Glutamatergic neuron (in vitro differentiated cells): ENCODE results near the gene CKS1B. TPM values are rescaled to one million over a fixed set of nuclear protein-coding genes. Genes with fewer than 3 reads are reported as not detected.

Experiments used
- DNase-seq: peaks from one replicate; pipeline ENCODE4 v3.0.0; 2022
- H3K27ac Mint-ChIP-seq: one replicate; pipeline ENCODE4 v1.8.0; 2020; ENCODE audit warnings: mild to moderate bottlenecking, mixed read lengths, inconsistent platforms; ENCODE audit not compliant: unreplicated experiment
- H3K27me3 Mint-ChIP-seq: one replicate; pipeline ENCODE4 v1.8.0; 2020; ENCODE audit warnings: mild to moderate bottlenecking, moderate library complexity, mixed read lengths, inconsistent platforms; ENCODE audit not compliant: unreplicated experiment
- H3K36me3 Mint-ChIP-seq: one replicate; pipeline ENCODE4 v1.8.0; 2020; ENCODE audit warnings: mild to moderate bottlenecking, mixed read lengths, inconsistent platforms; ENCODE audit not compliant: unreplicated experiment
- H3K4me1 Mint-ChIP-seq: one replicate; pipeline ENCODE4 v1.8.0; 2020; ENCODE audit warnings: mild to moderate bottlenecking, low read depth, mixed read lengths, inconsistent platforms; ENCODE audit not compliant: unreplicated experiment
- H3K4me3 Mint-ChIP-seq: one replicate; pipeline ENCODE4 v1.8.0; 2020; ENCODE audit warnings: mild to moderate bottlenecking, mixed read lengths, inconsistent platforms; ENCODE audit not compliant: unreplicated experiment
- H3K9me3 Mint-ChIP-seq: one replicate; pipeline ENCODE4 v1.8.0; 2020; ENCODE audit warnings: mild to moderate bottlenecking, moderate library complexity, mixed read lengths, inconsistent platforms; ENCODE audit not compliant: unreplicated experiment
- CTCF ChIP-seq: fragments of 200-600 bp; sonication (generic); IDR thresholded peaks from one replicate; pipeline ENCODE4 v1.5.0; 2021; ENCODE audit not compliant: partially characterized antibody, unreplicated experiment
- total RNA-seq: library from RNA; stranded (reverse); fragmentation: NEBNext Ultra II Directional; extraction: Animal tissue kit (Norgen Biotek cat#: 25700); gene quantifications from one replicate; pipeline ENCODE4 v1.2.1, GENCODE V29; 2021; ENCODE audit not compliant: unreplicated experiment

The CKS1B gene
- total RNA-seq, 1 donor from 2014 or later = 22.8 TPM

- Mint-ChIP-seq H3K27me3 (peaks cover 2% of the 10 kb centered on the region), H3K4me3 (peak overlapping the region; percentile 95), H3K9me3 (peaks cover 10% of the 10 kb centered on the region), H3K27ac (peak overlapping the region; percentile 92), H3K36me3 (no peaks in the 10 kb centered on the region), H3K4me1 (peaks cover 25% of the 10 kb centered on the region)
- TF ChIP-seq CTCF = no peak
- no peak for DNase-seq
Observed at GRCh38 chr1:154960446-154961136, 13.9 kb upstream of the CKS1B start.

GRCh38 chr1:154961207-154962155 is 13.0 kb upstream of the CKS1B start, which contains the start of gene PYGO2:
Gene PYGO2 (minus strand): TSS chr1:154961782. CDS start chr1:154961576, 206 bp downstream.
- Mint-ChIP-seq H3K4me3 (peak within 1 kb of the TSS; percentile 95), H3K27me3 (no peaks in the 10 kb centered on the region), H3K9me3 (peaks cover 5% of the 10 kb centered on the region), H3K36me3 (no peaks in the 10 kb centered on the region), H3K27ac (peak within 1 kb of the TSS; percentile 92), H3K4me1 (peaks cover 17% of the 10 kb centered on the region)
- peak; percentile 88 for DNase-seq
- peak; percentile 46 for TF ChIP-seq CTCF

- Mint-ChIP-seq H3K36me3 (no peaks in the 10 kb centered on the region), H3K9me3 (peaks cover 6% of the 10 kb centered on the region), H3K4me3 (peak overlapping the region; percentile 91), H3K27ac (peak overlapping the region; percentile 91), H3K27me3 (no peaks in the 10 kb centered on the region), H3K4me1 (peaks cover 10% of the 10 kb centered on the region)
- TF ChIP-seq CTCF = no peak
- DNase-seq = no peak
Observed at GRCh38 chr1:154962156-154962749, 12.2 kb upstream of the CKS1B start.

GRCh38 chr1:154962795-154963330 is 11.6 kb upstream of the CKS1B start:
- Mint-ChIP-seq H3K4me1 (peaks cover 9% of the 10 kb centered on the region), H3K27ac (peak overlapping the region; percentile 91), H3K36me3 (no peaks in the 10 kb centered on the region), H3K4me3 (peak overlapping the region; percentile 91), H3K27me3 (no peaks in the 10 kb centered on the region), H3K9me3 (peaks cover 7% of the 10 kb centered on the region)
- no peak for TF ChIP-seq CTCF
- DNase-seq = no peak
